ENCODE measurements around the gene SLBP. TPM values are rescaled to one million over a fixed set of nuclear protein-coding genes. Genes with fewer than 3 reads are reported as not detected.
A peak's percentile ranks its signal among the peaks of the same experiment; 100 is the strongest.

Gene SLBP
- total and polyA plus RNA-seq, 10 of the 15 experiments (the other 5 are each of a cell fraction or from before 2014, with no cell fraction given): 94.4 to 278 (median 158) TPM

DNA sequence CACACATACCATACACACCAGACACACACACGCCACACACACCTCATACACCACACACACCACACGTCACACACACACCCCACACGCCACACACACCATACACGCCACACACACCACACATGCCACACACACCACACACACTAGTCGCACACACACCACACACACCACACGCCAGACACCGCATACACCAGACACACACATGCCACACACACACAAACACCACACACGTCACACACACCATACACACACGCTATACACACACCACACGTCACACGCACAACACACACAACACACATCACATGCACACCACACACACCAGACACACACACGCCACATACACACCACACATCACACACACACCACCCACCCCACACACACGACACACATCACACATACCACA, 60.0 kb downstream of the SLBP start:
- Histone ChIP-seq H3K27me3 (replicated peaks in 1 of 2; ENCODE audit: control insufficient read depth in 2 of 2, insufficient read depth in 2 of 2, low read length in 1 of 2) (no peaks in the 10 kb centered on the region), H3K9me3 (replicated peaks; ENCODE audit: control insufficient read depth, insufficient read depth, low read length) (no peaks in the 10 kb centered on the region; the same call in 2 of the 3 replicates), H2AFZ (ENCODE audit: control insufficient read depth, low read depth, low read length) (no peak overlapping the region), H3K4me1 (ENCODE audit: control insufficient read depth, insufficient read depth, low read length) (no peaks in the 10 kb centered on the region), H3K9ac (ENCODE audit: control insufficient read depth, insufficient read depth, low read length) (no peak overlapping the region), H4K20me1 (ENCODE audit: control insufficient read depth, insufficient read depth) (no peaks in the 10 kb centered on the region), H3K4me3 (no peak overlapping the region), H3K36me3 (ENCODE audit: control insufficient read depth in 2 of 2, insufficient read depth in 2 of 2, low read length in 1 of 2) (no peaks in the 10 kb centered on the region), H3K4me2 (ENCODE audit: control insufficient read depth, insufficient read depth) (no peak overlapping the region), H3K79me2 (ENCODE audit: control insufficient read depth, insufficient read depth, low read length) (no peaks in the 10 kb centered on the region), H3K27ac (ENCODE audit: control insufficient read depth, insufficient read depth) (no peak overlapping the region)
- ChIA-PET CTCF (no interaction called here), POLR2A (no interaction called here), RAD21 (ENCODE audit: unreplicated experiment) (no interaction called here), SMC1A (ENCODE audit: uncharacterized antibody, unreplicated experiment) (no interaction called here)
- TF ChIP-seq CBFB (IDR thresholded peaks at IDR 0.05; ENCODE audit: low read depth) (no peak), NR2C2 (IDR thresholded peaks at IDR 0.05; ENCODE audit: borderline replicate concordance, control insufficient read depth, insufficient read length, low read depth) (peak; percentile 43)
- WGBS (ENCODE audit: insufficient coverage, insufficient replicate concordance, low lambda C conversion rate, missing lambda C conversion rate): 85% methylated on average over 13 of the region's 13 CpGs
- FAIRE-seq (peak; percentile 69), ATAC-seq (no peak), DNase-seq (ENCODE audit: low read depth, low spot score) (no peak)
- intact Hi-C loops (cut with micrococcal nuclease; ENCODE audit: unreplicated experiment): no loop called here
- BruUV-seq (replicated peaks): no TSS peak
- in situ Hi-C loops (cut with MboI): no loop called here

DNA sequence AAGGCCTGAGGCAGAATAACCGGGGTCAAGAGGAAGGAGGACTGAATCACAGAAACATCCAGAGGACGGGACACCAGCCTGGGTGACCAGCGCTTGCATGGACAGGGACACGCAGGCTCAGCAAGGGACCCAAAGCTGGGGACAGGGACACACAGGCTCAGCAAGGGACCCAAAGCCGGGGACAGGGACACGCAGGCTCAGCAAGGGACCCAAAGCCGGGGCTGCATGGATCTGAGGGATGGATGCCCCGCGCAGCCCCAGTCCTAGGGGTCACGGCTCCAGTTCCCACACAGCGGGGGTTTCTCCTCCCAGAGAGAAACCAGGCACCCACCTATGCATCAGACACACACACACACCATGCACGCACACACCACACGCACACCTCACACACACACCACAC, 60.5 kb downstream of the SLBP start:
- CTCF ChIA-PET: no interaction called here
- RAD21 ChIA-PET (ENCODE audit: unreplicated experiment): no interaction called here
- Histone ChIP-seq H3K27ac (ENCODE audit: control insufficient read depth, insufficient read depth) (no peak overlapping the region), H3K9ac (ENCODE audit: control insufficient read depth, insufficient read depth, low read length) (no peak overlapping the region), H2AFZ (ENCODE audit: control insufficient read depth, low read depth, low read length) (no peak overlapping the region), H3K36me3 (ENCODE audit: control insufficient read depth in 2 of 2, insufficient read depth in 2 of 2, low read length in 1 of 2) (no peaks in the 10 kb centered on the region), H3K9me3 (replicated peaks; ENCODE audit: control insufficient read depth, insufficient read depth, low read length) (no peaks in the 10 kb centered on the region; the same call in 2 of the 3 replicates), H3K4me3 (no peak overlapping the region), H3K4me1 (ENCODE audit: control insufficient read depth, insufficient read depth, low read length) (no peaks in the 10 kb centered on the region), H3K4me2 (ENCODE audit: control insufficient read depth, insufficient read depth) (no peak overlapping the region), H4K20me1 (ENCODE audit: control insufficient read depth, insufficient read depth) (no peaks in the 10 kb centered on the region), H3K79me2 (ENCODE audit: control insufficient read depth, insufficient read depth, low read length) (no peaks in the 10 kb centered on the region), H3K27me3 (replicated peaks in 1 of 2; ENCODE audit: control insufficient read depth in 2 of 2, insufficient read depth in 2 of 2, low read length in 1 of 2) (no peaks in the 10 kb centered on the region)
- in situ Hi-C loops (cut with MboI) (no loop called here), intact Hi-C loops (cut with micrococcal nuclease; ENCODE audit: unreplicated experiment) (no loop called here)
- FAIRE-seq (no peak), ATAC-seq (no peak), DNase-seq (ENCODE audit: low read depth, low spot score) (no peak)
- POLR2A ChIA-PET: no interaction called here
- no peak for TF ChIP-seq PAX5 (IDR thresholded peaks at IDR 0.05; ENCODE audit: borderline replicate concordance, low read depth, low read length)
- no peak for TF ChIP-seq ZNF274 (IDR thresholded peaks at IDR 0.05; ENCODE audit: insufficient read depth, insufficient read length)
- no peak for TF ChIP-seq POLR2A (IDR thresholded peaks at IDR 0.05; ENCODE audit: low read depth, low read length)
- TF ChIP-seq ZSCAN29 (IDR thresholded peaks at IDR 0.05): no peak
- no peak for TF ChIP-seq MYC (IDR thresholded peaks at IDR 0.05; ENCODE audit: insufficient read depth, insufficient read length, insufficient replicate concordance, low read length, severe bottlenecking)
- TF ChIP-seq SPI1 (IDR thresholded peaks at IDR 0.05; ENCODE audit: borderline replicate concordance, insufficient read depth, low read depth, low read length): no peak
- TF ChIP-seq SIN3A (IDR thresholded peaks at IDR 0.05; ENCODE audit: low read depth, low read length): no peak
- TF ChIP-seq RFX5 (IDR thresholded peaks at IDR 0.05; ENCODE audit: low read depth, low read length): no peak
- no peak for TF ChIP-seq ZZZ3 (IDR thresholded peaks at IDR 0.05; ENCODE audit: control insufficient read depth, insufficient read length, low read depth)
- TF ChIP-seq TCF3 (IDR thresholded peaks at IDR 0.05; ENCODE audit: borderline replicate concordance, insufficient read depth, low read depth, low read length): no peak
- no peak for TF ChIP-seq ASH2L (IDR thresholded peaks at IDR 0.05; ENCODE audit: borderline replicate concordance, low read depth)
- TF ChIP-seq, protein P1, sequence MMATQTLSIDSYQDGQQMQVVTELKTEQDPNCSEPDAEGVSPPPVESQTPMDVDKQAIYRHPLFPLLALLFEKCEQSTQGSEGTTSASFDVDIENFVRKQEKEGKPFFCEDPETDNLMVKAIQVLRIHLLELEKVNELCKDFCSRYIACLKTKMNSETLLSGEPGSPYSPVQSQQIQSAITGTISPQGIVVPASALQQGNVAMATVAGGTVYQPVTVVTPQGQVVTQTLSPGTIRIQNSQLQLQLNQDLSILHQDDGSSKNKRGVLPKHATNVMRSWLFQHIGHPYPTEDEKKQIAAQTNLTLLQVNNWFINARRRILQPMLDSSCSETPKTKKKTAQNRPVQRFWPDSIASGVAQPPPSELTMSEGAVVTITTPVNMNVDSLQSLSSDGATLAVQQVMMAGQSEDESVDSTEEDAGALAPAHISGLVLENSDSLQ (IDR thresholded peaks at IDR 0.05): no peak
- TF ChIP-seq TAF1 (IDR thresholded peaks at IDR 0.05; ENCODE audit: borderline replicate concordance, low read depth, low read length): no peak
- BruUV-seq (replicated peaks): no TSS peak
- over 99% methylated on average over 13 of the region's 13 CpGs for WGBS (ENCODE audit: insufficient coverage, insufficient replicate concordance, low lambda C conversion rate, missing lambda C conversion rate)
- SMC1A ChIA-PET (ENCODE audit: uncharacterized antibody, unreplicated experiment): no interaction called here

All from GM12878 (cell line).